Measurements from ENCODE around the gene PXDN.

DNA sequence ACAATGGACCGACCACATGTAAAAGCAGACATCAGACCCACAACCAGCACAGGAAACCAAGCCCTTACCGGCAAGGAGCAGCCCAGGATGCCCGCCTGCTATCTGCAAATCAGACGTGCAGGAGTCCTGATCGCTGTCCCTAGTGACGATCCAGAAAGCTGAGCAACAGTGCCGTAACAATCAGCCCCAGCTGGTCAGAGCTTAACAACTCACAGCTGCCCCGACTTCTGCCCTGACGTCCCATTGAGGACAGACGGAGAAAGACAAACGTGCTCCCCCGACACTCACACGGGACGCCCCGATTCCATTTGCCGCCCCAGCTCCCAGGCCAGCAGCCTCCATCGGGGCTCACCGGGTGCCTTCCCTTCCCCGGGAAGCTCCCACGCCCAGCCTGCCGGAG is 39.8 kb upstream of the PXDN start:
- TF ChIP-seq, protein P1, sequence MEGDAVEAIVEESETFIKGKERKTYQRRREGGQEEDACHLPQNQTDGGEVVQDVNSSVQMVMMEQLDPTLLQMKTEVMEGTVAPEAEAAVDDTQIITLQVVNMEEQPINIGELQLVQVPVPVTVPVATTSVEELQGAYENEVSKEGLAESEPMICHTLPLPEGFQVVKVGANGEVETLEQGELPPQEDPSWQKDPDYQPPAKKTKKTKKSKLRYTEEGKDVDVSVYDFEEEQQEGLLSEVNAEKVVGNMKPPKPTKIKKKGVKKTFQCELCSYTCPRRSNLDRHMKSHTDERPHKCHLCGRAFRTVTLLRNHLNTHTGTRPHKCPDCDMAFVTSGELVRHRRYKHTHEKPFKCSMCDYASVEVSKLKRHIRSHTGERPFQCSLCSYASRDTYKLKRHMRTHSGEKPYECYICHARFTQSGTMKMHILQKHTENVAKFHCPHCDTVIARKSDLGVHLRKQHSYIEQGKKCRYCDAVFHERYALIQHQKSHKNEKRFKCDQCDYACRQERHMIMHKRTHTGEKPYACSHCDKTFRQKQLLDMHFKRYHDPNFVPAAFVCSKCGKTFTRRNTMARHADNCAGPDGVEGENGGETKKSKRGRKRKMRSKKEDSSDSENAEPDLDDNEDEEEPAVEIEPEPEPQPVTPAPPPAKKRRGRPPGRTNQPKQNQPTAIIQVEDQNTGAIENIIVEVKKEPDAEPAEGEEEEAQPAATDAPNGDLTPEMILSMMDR (conservative IDR thresholded peaks at IDR 0.05; ENCODE audit: low read depth, low read length), result no peak
- no peak for TF ChIP-seq EZH2phosphoT487 (IDR thresholded peaks at IDR 0.05; ENCODE audit: borderline replicate concordance, low read length)

Measured in PC-3 (cell line).